Heart right ventricle (tissue), 16 donors: ENCODE results near the gene RFTN1. TPM values are rescaled to one million over a fixed set of nuclear protein-coding genes. Genes with fewer than 3 reads are reported as not detected.

ENCODE experiments used
- ATAC-seq, 8 donors: fragments of 200-7000 bp; cut with Tn5 transposase; one replicate each; pipeline ENCODE4 v1.9.1; 2020; ENCODE audit warnings: mild to moderate bottlenecking in 8 of 8, moderate library complexity in 8 of 8, moderate number of reproducible peaks in 1 of 8
- DNase-seq, 2 donors: peaks; one replicate each; pipeline ENCODE4 v3.0.0-alpha.2; 2020
- H3K27ac ChIP-seq, 10 donors: fragments of 200-600 bp; sonication (generic) in 2 of 10; one replicate each; pipeline versions ENCODE4 v1.5.0 to v1.8.0; 2020 to 2022; ENCODE audit warnings: mild to moderate bottlenecking in 3 of 10
- H3K27me3 ChIP-seq, 7 donors: fragments of 200-600 bp; one replicate each; pipeline ENCODE4 v1.8.0; 2021 to 2022; ENCODE audit warnings: mild to moderate bottlenecking in 2 of 7
- H3K36me3 ChIP-seq, 9 donors: fragments of 200-600 bp; sonication (generic) in 1 of 9; one replicate each; pipeline versions ENCODE4 v1.5.0 to v1.8.0; 2020 to 2022; ENCODE audit warnings: mild to moderate bottlenecking in 2 of 9
- H3K4me1 ChIP-seq, 9 donors: fragments of 200-600 bp; sonication (generic) in 1 of 9; one replicate each; pipeline versions ENCODE4 v1.5.0 to v1.8.0; 2020 to 2022; ENCODE audit warnings: mild to moderate bottlenecking in 4 of 9
- H3K4me3 ChIP-seq, 10 donors: fragments of 200-600 bp; sonication (generic) in 2 of 10; one replicate each; pipeline versions ENCODE4 v1.5.0 to v1.8.0; 2020 to 2022; ENCODE audit warnings: mild to moderate bottlenecking in 7 of 10, moderate library complexity in 2 of 10
- H3K9me3 ChIP-seq, 11 donors: fragments of 200-600 bp in 10 of 11; sonication (generic) in 2 of 11; one replicate each; pipeline versions ENCODE4 v1.5.0 to v1.8.0; 2013 to 2022; ENCODE audit warnings: mild to moderate bottlenecking in 2 of 11, control low read depth in 1 of 11, moderate library complexity in 1 of 11
- CTCF ChIP-seq, 9 donors: fragments of 200-600 bp; sonication (generic) in 2 of 9; IDR thresholded peaks; one replicate each; pipeline versions ENCODE4 v1.5.0 to v1.8.0; 2021 to 2022; ENCODE audit warnings: antibody characterized with exemption in 9 of 9, mild to moderate bottlenecking in 5 of 9, moderate library complexity in 1 of 9
- WGBS, 2 donors: extraction: QIAGEN DNeasy Blood & Tissue Kit; methylation state at CpG; one replicate each; pipeline ENCODE4 v1.1.7; 2013; ENCODE audit warnings: inconsistent platforms in 1 of 2; 5-methylcytosine and 5-hydroxymethylcytosine counted together
- intact Hi-C, 10 donors: fragments of 100-400 bp; cut with DNase I; formaldehyde crosslinking; loops; one replicate each; pipeline versions ENCODE4 v1.11.1 to v1.14.2; 2022
- long read RNA-seq, 3 donors: library from polyadenylated mRNA; unstranded; transcript quantifications; one replicate each; pipeline ENCODE4 v2.0.0, GENCODE V29; 2020 to 2021
- polyA plus RNA-seq, 2 donors: library from polyadenylated mRNA; stranded (reverse); fragments of 200-250 nt; gene quantifications; one replicate each; pipeline ENCODE4 v1.2.3, GENCODE V29; 2013
- total RNA-seq, 10 donors: library from RNA; stranded (reverse); fragmentation: NEBNext Ultra II Directional in 3 of 10; extraction: Animal tissue kit (Norgen Biotek cat#: 25700) in 3 of 10; gene quantifications; one replicate each; pipeline versions ENCODE4 v1.2.1 to v1.2.4, GENCODE V29; 2021 to 2023
- donor health status: Arrhythmogenic right ventricular cardiomyopathy.
- donor health status: ischemic (EF 13 %, LVEDD 7.1; RV severe dilation, severe dysfunction).
- donor health status: healthy with polysubstance abuse.
- donor health status: DM: no; HTN: yes; CAD: no.
- donor health status: DM: no; HTN: no; CAD: no.
- donor health status: ischemic (EF 25% LVEDD 6.9; RV normal size, moderate dysfunction).
- donor health status: ischemic (EF 25% LVEDD 5.7; RV mildly dilated, moderate dysfunction).
- donor health status: healthy.
- donor health status: DM: yes; HTN: yes; CAD: no.
- donor health status: Ischemic cardiomyopathy.
- donor health status: ischemic (EF 35%, LVEDD 5.7; RV mildly dilated, moderate dysfunction).
- donor health status: nonischemic (EF 11% LVEDD 7.7; RV severe dilation, severe dysfunction).
- donor health status: DM: yes; HTN: yes; CAD: no.
- donor health status: PGD.
- donor health status: ischemic (EF 29% LVEDD 5.4; RV normal size, mild dysfunction).
- donor health status: nonischemic (EF 23%, LVEDD 6.1; RV moderate dilation, normal function).

RFTN1 gene
- total RNA-seq (10 to 100 TPM; 17.4 to 32.2 (median 24.0) TPM), polyA plus RNA-seq (10 to 100 TPM; 20.5 to 25.9 TPM)
- long read RNA-seq, donor 1, transcript RFTN1-201 (10 exons, 2,982 nt): major isoform, 8 of 13 reads
- long read RNA-seq, donor 1, partial matches to known transcripts: 1 of 13 reads
- long read RNA-seq, donor 1, other reads (novel, unspliced or antisense): 4 of 13 reads
- long read RNA-seq, donor 2, transcript RFTN1-201 (10 exons, 2,982 nt): major isoform, 13 of 26 reads
- long read RNA-seq, donor 2, partial matches to known transcripts: 5 of 26 reads
- long read RNA-seq, donor 2, other reads (novel, unspliced or antisense): 8 of 26 reads
- long read RNA-seq, donor 3, transcript RFTN1-201 (10 exons, 2,982 nt): major isoform, 46 of 70 reads
- long read RNA-seq, donor 3, partial matches to known transcripts: 7 of 70 reads
- long read RNA-seq, donor 3, other reads (novel, unspliced or antisense): 17 of 70 reads

- peak; percentile 36 to 70 (median 50) for ATAC-seq
- Histone ChIP-seq H3K4me3 (peak within 1 kb of the TSS; percentile 57 to 96 (median 86)), H3K27me3 (no peaks in the 10 kb centered on the region), H3K4me1 (peaks cover 8 to 88% (median 73%) of the 10 kb centered on the region in 9 donors), H3K9me3 (no peaks in the 10 kb centered on the region), H3K27ac (peak within 1 kb of the TSS; percentile 86 to 96 (median 93)), H3K36me3 (no peaks in the 10 kb centered on the region)
- 1% methylated on average over 79 to 92 of the region's 92 CpGs for WGBS, 2 donors
- DNase-seq: peak; percentile 60 to 63
- TF ChIP-seq CTCF (IDR thresholded peaks at IDR 0.05): peak in 2 of 9 donors; percentile 7 to 17
- intact Hi-C loops: loop anchor here in 9 of 10 donors (2.0 to 10.0 kb wide), 8 partner anchors 33 to 219 kb away; no protein-coding TSS in a partner anchor
Observed at GRCh38 chr3:16513141-16514020, at the start of gene RFTN1. Gene RFTN1, minus strand, starts transcription at chr3:16513699. Its CDS starts 19,830 bp downstream, at chr3:16493869.

- no peak overlapping the region for H3K4me3 ChIP-seq
- TF ChIP-seq CTCF (IDR thresholded peaks at IDR 0.05): no peak
- ATAC-seq (no peak), DNase-seq (no peak)
- H3K27me3 ChIP-seq: no peaks in the 10 kb centered on the region
- no peak overlapping the region for H3K27ac ChIP-seq
- H3K36me3 ChIP-seq: no peaks in the 10 kb centered on the region
- 73 to 74% methylated on average over 5 of the region's 5 CpGs for WGBS, 2 donors
- no peaks in the 10 kb centered on the region for H3K4me1 ChIP-seq
- intact Hi-C loops: loop anchor here in 3 of 10 donors (10.0 kb wide), 3 partner anchors 505 to 745 kb away; no protein-coding TSS in a partner anchor
- peaks cover 0 to 16% (median 8%) of the 10 kb centered on the region in 11 donors for H3K9me3 ChIP-seq
Observed at GRCh38 chr3:16559653-16560365, 46.3 kb upstream of the RFTN1 start.

GRCh38 chr3:16554126-16554525 is 40.6 kb upstream of the RFTN1 start:
- intact Hi-C loops: loop anchor here in 6 of 10 donors (5.0 to 10.0 kb wide), 7 partner anchors 262 to 739 kb away; partner anchors contain the start of gene OXNAD1 (in 1 of the 6)
- H3K36me3 ChIP-seq: no peaks in the 10 kb centered on the region
- no peaks in the 10 kb centered on the region for H3K27me3 ChIP-seq
- TF ChIP-seq CTCF (IDR thresholded peaks at IDR 0.05): no peak
- no peak for DNase-seq
- peaks cover 0 to 3% (median 0%) of the 10 kb centered on the region in 11 donors for H3K9me3 ChIP-seq
- H3K4me3 ChIP-seq: no peak overlapping the region
- no peak for ATAC-seq
- peaks cover 0 to 17% (median 10%) of the 10 kb centered on the region in 9 donors for H3K4me1 ChIP-seq
- H3K27ac ChIP-seq: no peak overlapping the region
- WGBS, 2 donors: 88% methylated on average over 4 of the region's 4 CpGs
